Ishikawa (cell line): Measurements from ENCODE around the gene DDX17.

Experiments used
- CREB1 ChIP-seq: IDR thresholded peaks from 2 replicates; pipeline ENCODE4 v1.6.1; 2012; ENCODE audit warnings: low read depth
- EGR1 ChIP-seq: IDR thresholded peaks from 2 replicates; pipeline ENCODE4 v1.6.1; 2012
- EP300 ChIP-seq: IDR thresholded peaks from 2 replicates; pipeline ENCODE4 v1.6.1; 2012; ENCODE audit warnings: borderline replicate concordance
- TCF12 ChIP-seq: IDR thresholded peaks from 2 replicates; pipeline ENCODE4 v1.6.1; 2012; ENCODE audit warnings: low read depth
- YY1 ChIP-seq: IDR thresholded peaks from 2 replicates; pipeline ENCODE4 v1.6.1; 2012; ENCODE audit warnings: low read depth
- TF ChIP-seq, protein P1 (sequence below): IDR thresholded peaks from 2 replicates; pipeline ENCODE4 v1.6.1; 2012

DNA sequence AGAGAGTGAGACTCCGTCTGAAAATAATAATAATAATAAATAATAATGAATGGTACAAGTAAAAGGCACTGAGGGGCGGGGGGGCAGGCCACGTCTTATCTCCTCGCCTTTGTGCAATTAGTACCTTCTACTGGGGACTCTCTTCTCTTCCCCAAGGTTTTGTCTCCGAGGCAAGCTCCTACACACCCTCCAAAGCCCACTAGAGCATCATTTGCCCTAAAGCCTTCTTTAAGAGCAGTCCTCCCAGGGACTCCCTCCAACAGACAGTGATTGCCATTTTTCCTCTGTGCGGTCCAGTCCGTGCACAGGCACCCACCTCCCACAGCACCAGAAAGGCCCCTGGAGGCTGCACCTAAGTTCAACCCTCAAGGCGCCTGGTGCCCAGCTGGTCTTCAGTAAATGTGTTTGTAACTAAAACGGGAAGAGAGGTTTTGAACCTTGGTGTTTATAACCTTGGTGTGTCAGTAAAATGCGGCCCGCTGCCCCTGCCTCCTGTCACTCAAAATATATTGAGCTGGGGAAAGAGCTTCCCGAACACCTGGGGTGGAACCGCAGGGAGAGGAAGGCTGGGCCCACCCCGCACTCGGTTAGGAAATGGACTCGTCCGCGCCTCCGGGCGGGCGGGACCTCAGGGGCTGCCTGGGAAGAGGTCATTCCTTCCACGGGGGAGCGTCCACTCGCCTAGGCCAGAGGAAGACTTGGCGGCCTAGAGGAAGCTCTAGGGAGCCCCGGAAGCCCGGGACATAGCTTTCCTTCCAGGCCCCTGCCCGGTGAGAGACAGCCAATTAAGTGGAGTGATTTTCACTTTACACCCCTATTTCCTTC is 42.9 kb downstream of the DDX17 start:
- no peak for TF ChIP-seq EGR1
- no peak for TF ChIP-seq EP300
- TF ChIP-seq YY1: no peak
- TF ChIP-seq TCF12: no peak
- no peak for TF ChIP-seq CREB1
- TF ChIP-seq, protein P1, sequence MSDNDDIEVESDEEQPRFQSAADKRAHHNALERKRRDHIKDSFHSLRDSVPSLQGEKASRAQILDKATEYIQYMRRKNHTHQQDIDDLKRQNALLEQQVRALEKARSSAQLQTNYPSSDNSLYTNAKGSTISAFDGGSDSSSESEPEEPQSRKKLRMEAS: no peak
